Erythroblast (primary cell): ENCODE results near the gene FAM168A.

Source experiments
- DNase-seq, 2 experiments: peaks; one replicate each; lab custom pipeline; 2025; lab: John Stamatoyannopoulos, UW
- GATA1 ChIP-seq: IDR thresholded peaks from 2 replicates; pipeline ENCODE4 v1.6.1; 2011; ENCODE audit warnings: low read depth, mild to moderate bottlenecking, control low read depth, low read length, moderate library complexity
- POLR2A ChIP-seq: IDR thresholded peaks from 2 replicates; pipeline ENCODE4 v1.6.1; 2011; ENCODE audit warnings: mild to moderate bottlenecking, low read length

Gene FAM168A

DNA sequence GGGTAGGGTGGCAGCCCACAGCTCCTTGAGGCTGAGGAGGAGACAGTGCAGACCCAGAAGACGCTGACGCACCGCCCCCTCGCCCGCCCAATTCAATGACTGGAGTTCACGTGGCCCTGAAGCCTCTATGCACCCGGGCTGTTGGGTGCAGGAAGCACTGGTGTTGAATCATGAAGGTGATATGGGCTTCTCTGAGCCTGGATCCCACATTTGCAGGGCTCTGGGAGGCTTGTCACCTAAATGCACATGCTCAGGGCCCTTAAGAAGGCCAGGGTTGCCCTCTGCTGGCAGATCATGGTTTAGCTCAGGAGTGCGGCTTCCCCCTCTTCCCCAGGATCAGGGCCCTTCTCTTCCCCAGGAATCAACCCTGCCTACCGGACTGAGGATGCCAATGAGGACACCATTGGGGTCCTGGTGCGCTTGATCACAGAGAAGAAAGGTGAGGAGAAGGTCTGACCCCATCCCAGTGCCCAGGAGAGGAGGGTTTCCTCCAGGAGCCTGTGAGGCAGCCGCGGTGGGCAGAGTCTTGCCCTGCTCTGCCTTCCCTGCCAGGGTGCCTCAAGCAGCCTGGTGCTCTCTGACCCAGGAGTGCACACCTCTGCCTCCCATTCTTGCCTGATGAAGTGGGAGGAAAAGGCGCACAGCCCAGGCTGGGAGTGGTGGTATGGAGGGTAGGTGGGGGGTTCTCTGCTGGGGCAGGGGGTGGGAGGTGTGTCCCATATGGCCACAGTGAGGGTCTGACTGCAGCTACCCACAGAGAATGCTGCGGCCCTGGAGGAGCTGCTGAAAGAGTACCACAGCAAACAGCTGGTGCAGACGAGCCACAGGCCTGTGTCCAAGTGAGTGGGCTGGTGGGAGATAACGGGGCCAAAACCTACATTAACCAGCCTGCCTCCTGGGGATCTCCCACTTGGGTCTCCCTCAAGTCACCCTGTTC, 204.2 kb downstream of the FAM168A start:
- peak; percentile 79 to 88 for DNase-seq

DNA sequence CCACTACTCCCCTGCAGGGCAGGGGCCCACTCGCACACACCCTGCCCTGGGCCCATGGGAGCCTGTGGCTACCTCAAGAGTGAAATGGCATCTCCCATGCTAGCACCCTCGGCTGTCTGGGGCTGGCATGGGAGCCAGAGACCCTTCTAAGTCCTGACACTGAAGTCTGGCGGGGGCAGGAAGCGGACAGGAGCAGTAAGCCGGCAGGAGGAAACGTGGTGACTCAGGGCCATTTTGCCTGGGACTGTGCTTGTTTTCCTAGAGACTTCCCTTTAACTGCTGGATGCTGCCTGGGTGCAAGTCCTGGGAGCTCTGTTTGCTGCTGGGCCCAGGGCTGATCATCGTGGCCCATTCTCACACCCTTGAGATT, 204.9 kb downstream of the FAM168A start:
- no peak for DNase-seq
- no peak for TF ChIP-seq POLR2A
- no peak for TF ChIP-seq GATA1

More for the DNA sequence above, 204.2 kb downstream of the FAM168A start:
- no peak for TF ChIP-seq POLR2A
- TF ChIP-seq GATA1, result no peak

DNA sequence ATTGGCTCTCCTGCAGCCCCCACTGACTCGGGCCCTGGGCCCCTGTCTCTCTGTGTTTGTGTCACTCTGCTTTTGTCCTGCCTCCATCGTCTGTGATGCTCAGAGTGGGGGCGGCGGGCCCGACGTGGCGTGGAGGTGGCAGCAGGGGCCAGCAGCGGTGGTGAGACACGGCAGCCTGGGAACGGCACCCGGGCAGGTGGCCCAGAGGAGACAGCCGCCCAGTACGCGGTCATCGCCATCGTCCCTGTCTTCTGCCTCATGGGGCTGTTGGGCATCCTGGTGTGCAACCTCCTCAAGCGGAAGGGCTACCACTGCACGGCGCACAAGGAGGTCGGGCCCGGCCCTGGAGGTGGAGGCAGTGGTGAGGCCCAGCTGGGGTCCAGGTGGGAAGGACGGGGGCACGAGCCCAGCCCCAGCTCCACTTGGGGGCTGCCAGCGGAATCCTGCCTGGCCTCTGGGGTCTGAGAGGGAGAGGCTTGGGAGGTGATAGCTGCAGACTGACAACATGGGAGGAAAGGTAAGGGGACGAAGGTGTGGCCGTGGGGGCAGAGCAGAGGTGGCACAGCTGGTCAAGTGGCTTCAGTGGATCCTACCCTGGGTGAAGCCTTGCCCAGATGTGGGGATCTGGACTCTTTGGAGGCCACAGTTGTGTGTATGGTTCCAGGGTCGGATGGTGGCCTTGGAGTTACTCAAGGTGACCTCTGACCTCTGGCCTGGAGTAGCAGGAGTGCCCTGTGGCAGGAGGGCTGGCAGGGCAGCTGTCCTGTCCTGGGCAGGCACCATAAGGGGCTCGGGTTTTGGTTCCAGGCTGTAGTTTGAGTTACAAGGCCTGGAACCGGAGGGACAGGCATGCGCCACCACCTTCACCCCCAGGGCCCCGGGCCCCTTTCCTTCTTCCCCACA, 205.6 kb downstream of the FAM168A start:
- DNase-seq, result no peak
- TF ChIP-seq GATA1 (no peak), POLR2A (no peak)

DNA sequence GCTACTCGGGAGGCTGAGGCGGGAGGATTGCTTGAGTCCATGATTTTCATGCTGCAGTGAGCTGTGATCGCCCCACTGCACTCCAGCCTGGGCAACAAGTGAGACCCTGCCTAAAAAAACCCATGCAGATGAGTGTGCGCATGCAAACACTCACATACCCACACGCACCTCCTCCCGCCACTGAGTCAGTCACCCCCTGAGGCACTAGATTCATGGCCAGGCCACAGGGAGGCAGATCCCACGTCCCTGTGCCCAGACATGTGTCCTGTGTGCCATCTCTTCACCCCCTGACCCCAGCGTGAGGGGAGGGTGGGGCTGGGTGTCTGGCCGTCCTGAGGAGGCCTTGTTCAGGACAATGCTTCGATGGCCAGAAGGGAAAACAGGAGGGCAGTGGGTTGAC, 206.2 kb downstream of the FAM168A start:
- DNase-seq, result no peak
- no peak for TF ChIP-seq GATA1

GRCh38 chr11:73390601-73391565, 207.0 kb downstream of the FAM168A start:
- no peak for TF ChIP-seq GATA1
- TF ChIP-seq POLR2A, result no peak
- no peak for DNase-seq

- DNase-seq, result no peak
- TF ChIP-seq GATA1, result no peak
- TF ChIP-seq POLR2A, result no peak
Observed at GRCh38 chr11:73389916-73390315, 208.0 kb downstream of the FAM168A start.

- no peak for DNase-seq
- TF ChIP-seq GATA1, result no peak
- no peak for TF ChIP-seq POLR2A
Observed at GRCh38 chr11:73389134-73389525, 208.8 kb downstream of the FAM168A start.

DNA sequence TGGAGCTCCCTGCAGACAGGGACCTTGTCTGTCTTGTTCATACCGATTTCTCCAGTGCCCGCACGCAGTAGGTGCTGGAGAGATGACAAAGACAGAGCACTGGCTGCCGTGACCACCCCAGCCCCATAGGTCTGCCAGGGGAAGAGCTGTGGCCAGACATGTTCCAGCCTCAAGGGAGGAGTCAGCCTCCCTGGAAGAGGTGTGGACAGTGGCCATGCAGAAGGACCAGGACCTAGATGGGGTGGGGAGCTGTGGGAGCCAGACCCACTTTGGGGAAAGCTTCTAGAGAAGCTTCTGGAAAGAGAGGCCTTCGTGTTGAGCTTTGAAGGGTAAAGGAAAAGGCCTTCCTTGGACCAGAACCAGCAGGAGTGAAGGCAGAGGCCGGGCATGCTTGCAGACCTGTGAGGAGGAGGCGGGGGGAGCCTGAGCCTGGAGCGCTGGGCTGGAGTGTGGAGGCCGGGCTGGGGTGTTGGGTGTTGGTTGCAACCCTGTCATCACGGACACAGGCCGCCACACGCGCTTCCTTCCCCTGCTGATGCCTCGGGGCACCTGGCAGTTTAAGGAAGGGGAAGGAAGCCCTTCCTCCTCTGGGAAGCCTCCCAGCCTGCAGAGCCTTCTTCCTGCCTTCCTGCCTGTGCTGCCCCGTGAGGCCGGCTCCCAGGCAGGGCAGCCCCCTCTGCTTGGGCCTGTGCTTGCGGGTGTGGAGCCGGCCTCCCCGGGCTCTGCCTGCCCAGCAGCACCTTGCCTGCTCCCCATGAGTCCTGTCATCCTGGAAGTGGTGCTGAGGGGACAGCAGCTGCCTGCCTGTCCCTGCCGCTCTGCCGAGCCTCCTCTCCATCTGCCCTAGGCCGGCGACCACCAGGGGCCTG, 209.4 kb downstream of the FAM168A start:
- peak in 1 of 2 experiments; percentile 26 for DNase-seq
- no peak for TF ChIP-seq GATA1

DNA sequence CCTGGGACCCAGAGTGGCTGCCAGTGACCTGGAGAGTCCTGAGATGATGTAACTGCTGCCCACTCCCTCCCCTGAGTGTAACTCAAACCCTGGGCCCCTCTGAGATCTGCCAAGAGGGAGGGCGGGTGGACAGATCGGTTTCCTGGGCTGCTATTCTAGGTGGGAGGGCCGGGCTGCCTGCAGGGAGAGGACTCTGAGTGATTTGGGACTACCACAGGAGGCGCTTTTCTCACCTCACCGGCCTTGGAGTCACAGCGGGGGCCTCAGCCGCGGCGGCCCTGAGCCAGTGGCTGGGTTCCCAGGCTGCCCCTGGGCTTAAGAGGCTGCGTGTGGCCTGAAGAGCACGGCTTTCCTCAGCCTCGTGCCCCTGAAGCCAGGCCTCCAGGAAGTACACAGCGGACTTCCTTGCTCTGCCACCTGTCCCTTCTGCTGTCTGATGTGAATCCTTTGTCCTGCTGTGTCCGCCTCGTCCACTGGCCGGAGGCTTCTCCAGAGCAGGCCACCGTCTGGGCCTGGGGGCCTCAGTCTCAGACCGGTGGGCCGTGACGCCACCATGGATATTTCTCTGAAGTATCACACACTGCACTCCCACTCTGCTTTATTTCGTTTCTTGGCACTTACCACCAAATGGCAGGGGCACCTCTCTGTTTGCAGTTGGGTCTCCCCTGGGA, 210.2 kb downstream of the FAM168A start:
- TF ChIP-seq GATA1 (no peak), POLR2A (no peak)
- peak; percentile 46 to 65 for DNase-seq

DNA sequence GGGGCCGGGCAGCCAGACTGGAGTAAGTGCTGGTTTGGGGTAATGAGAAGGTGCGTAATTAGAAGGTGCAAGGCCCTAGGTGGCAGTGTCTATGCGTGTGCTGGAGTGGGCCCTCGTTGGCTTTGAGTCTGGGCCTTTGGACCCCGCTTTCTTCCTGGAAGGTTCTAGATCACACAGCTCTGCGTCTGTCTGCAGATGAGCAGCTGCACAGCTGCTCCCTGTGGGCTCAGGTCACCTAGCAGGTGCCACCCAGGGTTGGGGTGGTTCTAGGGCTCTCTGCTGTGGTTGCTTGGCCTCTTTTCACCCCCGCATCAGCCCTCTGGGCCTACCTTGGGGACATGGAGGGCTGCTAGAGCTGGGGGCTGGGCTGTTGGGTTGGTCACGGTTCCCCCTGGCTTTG, 211.4 kb downstream of the FAM168A start:
- TF ChIP-seq POLR2A (no peak), GATA1 (no peak)
- no peak for DNase-seq

DNA sequence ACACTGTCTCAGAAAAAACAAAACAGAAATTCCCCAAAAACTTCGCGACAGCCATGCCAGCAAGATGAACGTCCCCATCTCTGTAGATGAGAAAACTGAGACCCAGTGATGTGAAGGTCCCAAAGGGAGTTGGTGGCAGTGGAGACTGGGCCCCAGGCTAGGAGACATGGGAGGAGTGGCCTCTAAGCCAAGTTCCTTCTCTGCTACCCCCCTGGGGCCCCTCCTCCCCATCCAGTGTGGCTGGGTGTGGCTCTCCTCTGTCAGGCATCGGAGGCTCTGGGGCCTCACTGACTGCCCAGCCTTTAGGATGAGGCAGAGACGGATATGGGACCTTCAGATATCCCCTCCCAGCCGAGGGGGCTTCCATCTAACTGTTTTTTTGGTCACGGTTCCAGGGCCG, 211.9 kb downstream of the FAM168A start:
- DNase-seq, result peak; percentile 82 to 86
- no peak for TF ChIP-seq POLR2A
- no peak for TF ChIP-seq GATA1
